ENCODE results near the gene MPZL1. TPM values are rescaled to one million over a fixed set of nuclear protein-coding genes. Genes with fewer than 3 reads are reported as not detected.

Gene MPZL1
- total RNA-seq = 192 and 207 TPM in 2 replicates

GRCh38 chr1:167721617-167722151 lies at the start of gene MPZL1:
MPZL1 (plus strand) TSS chr1:167721982; CDS start chr1:167722152, 170 bp downstream.

Other genes starting within 250 kb of the MPZL1 start
- gene CD247, start 203.5 kb upstream of the MPZL1 start, total RNA-seq = under 0.01 and 0.09 TPM in 2 replicates
- 64.9 and 87.1 TPM in 2 replicates for gene CREG1, start 168.2 kb upstream of the MPZL1 start, total RNA-seq
- 0.09 TPM in 1 of 2 replicates, not detected in the other for gene RCSD1, start 91.8 kb upstream of the MPZL1 start, total RNA-seq
- under 0.01 and 0.37 TPM in 2 replicates for gene ADCY10, start 192.2 kb downstream of the MPZL1 start, total RNA-seq
- 59.7 and 71.6 TPM in 2 replicates for gene DCAF6, start 214.7 kb downstream of the MPZL1 start, total RNA-seq
- gene MPC2, start 215.1 kb downstream of the MPZL1 start, total RNA-seq = 37.7 and 39.8 TPM in 2 replicates

Data from smooth muscle cell of bladder (primary cell).